OCI-M2 (cell line): Measurements from ENCODE around the gene GNB2.
"Not testable (repeated sequence)": the region's sequence is repeated elsewhere in the genome, so short reads cannot be mapped to it uniquely, and the experiment has no call there.

Experiments used
- DNase-seq: peaks from one replicate; lab custom pipeline; 2025; ENCODE audit not compliant: unreplicated experiment; lab: John Stamatoyannopoulos, UW

Gene GNB2

GRCh38 chr7:100723732-100724275 is 50.3 kb downstream of the GNB2 start:
- no peak for DNase-seq

GRCh38 chr7:100724364-100724763 is 50.8 kb downstream of the GNB2 start:
- DNase-seq: not testable (repeated sequence)

DNA sequence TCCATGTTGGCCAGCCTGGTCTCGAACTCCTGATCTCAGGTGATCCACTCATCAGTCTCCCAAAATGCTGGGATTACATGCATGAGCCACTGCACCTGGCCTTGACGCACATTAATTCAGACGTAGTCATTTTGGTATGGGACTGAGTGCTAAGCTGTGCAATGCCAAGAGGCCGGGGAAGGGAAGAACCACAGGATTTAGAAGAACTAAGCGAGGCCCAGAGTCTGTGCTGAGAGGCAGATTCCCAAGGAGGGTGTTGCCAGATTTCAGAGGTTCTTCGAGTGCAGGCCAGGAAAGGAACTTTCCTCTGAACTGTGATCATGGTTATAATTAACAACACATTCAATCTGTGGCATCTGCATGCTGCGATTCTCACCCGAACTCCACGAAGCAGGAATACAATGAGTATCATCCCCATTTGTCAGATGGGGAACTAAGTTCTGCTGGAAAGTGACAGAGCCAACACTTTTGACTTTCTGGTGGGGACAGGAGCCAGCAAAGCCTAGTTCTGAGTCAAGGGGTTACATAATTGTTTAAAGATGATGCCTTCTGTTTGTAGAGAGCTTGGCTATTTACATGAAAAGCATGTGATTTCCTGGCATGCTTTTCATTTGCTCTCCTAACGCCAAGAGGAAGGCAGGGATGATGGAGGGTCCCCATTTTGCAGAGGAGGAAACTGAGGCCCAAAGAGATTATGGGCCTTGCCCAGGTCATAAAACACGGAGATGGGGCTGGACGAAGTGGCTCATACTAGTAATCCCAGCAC is 53.6 kb downstream of the GNB2 start:
- DNase-seq: no peak

- DNase-seq: no peak
Observed at GRCh38 chr7:100728196-100728595, 54.7 kb downstream of the GNB2 start.
